NCI-H2227 (cell line): ENCODE results near the gene LYST.

ENCODE experiments used
- DNase-seq: peaks from one replicate; lab custom pipeline; 2025; ENCODE audit not compliant: unreplicated experiment; lab: John Stamatoyannopoulos, UW

LYST gene

DNA sequence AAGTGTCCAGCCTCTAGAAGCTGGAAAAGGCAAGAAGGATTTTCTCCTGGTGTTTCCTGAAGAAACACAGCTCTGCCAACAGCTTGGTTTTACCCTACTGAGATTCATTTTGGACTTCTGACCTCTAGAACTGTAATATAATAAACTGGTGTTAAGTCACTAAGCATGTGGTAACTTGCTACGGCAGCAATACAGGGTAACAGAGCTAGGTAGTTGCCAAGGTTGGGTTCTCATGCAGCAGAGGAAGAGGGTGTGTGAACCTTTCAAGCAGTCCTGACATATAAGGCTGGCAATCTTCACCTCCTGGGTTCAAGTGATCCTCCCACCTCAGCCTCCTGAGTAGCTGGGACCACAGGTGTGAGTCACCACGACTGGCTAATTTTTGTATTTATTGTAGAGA lies 253.1 kb downstream of the LYST start:
- DNase-seq: no peak

DNA sequence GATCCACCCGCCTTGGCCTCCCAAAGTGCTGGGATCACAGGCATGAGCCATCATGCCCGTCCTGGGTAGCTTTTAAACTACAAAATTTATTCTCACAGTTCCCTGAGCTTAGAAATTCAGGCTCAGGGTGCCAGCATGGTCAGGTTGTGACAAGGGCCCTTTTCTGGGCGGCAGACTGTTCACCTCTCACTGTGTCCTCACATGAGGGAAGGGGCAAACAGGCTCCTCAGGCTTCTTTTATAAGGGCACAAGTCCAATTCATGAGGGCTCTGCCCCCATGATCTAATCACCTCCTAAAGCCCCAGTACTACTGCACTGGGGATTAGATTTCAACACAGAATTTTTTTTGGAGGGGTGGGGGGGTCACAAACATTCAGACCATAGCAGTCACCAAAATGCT lies 253.9 kb downstream of the LYST start:
- no peak for DNase-seq
